HG02678 (cell line): Measurements from ENCODE around the gene TMEM40.
"Not testable (repeated sequence)": the region's sequence is repeated elsewhere in the genome, so short reads cannot be mapped to it uniquely, and the experiment has no call there.

Source experiments
- ATAC-seq: cut with Tn5 transposase; IDR thresholded peaks from one replicate; pipeline ENCODE4 v1.9.1; 2021; ENCODE audit warnings: mild to moderate bottlenecking, moderate library complexity; ENCODE audit not compliant: unreplicated experiment

The TMEM40 gene

DNA sequence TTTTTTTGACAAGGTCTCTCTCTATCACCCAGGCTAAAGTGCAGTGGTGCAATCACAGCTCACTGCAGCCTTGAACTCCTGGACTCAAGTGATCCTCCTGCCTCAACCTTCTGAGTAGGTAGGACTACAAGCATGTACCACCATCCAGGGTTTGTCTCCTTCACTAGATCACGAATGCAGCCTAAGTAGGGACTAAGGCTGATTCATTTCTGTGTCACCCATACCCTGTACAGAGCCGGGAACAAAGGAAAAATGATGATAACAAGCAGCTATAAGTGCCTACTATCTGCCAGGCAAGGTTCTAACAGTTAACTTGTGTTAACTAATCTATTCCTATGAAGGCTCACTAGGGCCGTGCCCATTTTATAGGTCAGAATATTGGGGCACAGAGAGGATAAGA is 7.0 kb downstream of the TMEM40 start:
- ATAC-seq: no peak

DNA sequence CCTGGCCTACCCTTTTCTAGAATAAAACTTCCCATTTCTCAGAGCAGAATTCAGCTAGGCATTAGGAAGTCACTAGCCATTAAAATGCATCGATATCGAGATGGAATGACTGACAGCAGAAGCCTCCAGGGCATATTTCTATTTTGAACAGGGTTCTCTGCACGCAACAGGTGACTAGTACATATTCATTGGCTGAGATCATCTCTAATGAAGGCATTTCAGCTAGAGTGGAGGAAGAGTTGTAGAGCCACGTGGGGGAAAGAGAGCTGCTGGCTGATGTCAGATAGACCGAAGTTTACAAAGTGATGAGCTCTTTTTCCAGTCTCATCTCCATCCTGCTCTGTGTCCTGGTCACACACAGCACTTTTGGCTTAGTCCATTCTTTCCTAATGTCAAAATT is 7.5 kb downstream of the TMEM40 start:
- no peak for ATAC-seq

DNA sequence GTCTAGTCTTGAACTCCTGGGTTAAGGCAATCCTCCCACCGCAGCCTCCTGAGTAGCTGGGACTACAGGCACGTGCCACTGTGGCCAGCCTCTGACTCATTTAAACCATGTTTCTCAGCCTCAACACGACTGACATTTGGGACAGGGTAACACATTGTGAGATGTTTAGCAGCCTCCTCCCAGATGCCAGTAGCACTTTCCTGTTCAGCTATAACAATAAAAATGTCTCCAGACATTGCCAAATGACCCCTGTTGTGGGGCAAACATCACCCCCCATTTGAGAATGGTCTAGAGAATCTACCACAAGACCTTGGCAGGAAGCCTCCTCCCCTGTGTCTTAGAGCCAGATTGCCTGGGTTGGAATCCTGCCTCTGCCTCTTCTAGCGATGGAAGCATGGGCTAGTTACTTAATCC is 8.4 kb downstream of the TMEM40 start:
- ATAC-seq: no peak

DNA sequence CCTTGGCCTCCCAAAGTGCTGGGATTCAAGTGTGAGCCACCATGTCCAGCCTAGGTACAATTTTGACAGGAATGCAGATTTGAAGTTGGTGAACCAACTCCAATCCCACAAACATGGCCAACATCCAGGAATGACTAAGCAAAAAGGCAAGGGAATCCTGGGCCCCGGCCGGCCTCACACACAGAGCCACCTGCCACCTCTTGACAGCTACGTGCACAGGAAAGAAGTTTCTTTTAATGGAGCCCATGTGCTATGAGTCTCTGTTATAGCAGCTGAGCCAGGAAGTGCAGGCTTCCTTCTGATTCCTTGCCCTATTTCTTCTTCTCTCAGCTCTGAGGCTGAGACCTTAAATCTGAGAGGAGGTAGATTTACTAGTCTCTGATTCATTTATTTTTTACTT is 8.8 kb downstream of the TMEM40 start:
- ATAC-seq: no peak

DNA sequence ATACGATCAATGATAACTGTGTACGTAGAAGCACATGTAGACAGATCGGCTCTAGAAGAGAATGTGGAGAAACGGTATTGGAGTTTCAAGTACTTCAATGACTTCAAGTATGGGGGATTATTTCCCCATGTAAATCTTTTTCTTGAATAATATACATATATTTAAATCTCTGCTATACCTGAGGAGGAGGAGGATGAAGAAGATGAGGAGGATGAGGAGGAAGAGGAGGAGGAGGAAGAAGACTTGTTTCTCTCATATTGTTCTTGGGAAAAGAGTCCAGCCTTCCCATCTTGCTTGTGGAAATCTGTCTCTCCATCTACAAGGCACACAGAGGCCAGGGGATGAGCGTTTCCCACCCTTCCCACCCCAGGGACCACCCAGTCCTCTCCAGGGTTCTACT is 10.6 kb downstream of the TMEM40 start:
- ATAC-seq: no peak

DNA sequence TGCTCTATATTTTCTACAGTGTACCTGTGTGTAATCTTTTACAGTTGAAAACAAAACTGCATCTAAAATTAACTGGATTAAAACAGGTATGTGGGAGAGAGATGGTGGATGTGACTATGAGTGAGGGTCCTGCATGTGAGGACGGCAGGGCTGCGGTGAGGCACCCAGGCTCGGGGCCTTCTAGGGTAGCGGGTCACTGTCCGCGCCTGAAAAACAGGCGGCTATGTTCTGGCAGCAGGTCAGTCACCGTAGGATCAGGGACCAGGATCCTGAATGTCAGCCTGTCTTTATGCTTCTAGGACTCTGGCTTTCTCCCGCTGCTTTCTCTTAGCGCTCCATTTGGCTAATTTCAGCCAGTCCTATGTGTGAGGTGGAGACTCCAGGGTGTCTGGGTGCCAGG is 12.6 kb downstream of the TMEM40 start:
- ATAC-seq: no peak

DNA sequence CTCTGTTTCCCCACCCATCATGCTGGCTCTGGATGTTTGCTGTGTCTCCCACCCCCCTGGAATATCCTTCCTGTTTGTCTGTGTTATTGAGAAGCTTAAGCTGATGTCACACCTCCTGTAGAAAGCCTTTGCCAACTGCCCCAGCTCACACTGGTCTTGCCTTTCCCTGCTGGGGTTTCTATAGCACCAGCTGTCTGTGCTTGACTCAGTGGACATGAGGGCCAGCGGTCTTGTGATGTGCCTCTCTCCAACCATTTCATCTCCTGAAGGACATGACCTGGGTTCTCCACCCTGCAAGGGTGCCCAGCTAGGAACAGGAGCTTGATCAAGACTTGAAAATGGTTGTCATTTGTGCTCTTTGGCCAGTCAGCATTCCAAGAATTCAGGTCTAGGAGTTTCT is 14.7 kb downstream of the TMEM40 start:
- ATAC-seq: no peak

DNA sequence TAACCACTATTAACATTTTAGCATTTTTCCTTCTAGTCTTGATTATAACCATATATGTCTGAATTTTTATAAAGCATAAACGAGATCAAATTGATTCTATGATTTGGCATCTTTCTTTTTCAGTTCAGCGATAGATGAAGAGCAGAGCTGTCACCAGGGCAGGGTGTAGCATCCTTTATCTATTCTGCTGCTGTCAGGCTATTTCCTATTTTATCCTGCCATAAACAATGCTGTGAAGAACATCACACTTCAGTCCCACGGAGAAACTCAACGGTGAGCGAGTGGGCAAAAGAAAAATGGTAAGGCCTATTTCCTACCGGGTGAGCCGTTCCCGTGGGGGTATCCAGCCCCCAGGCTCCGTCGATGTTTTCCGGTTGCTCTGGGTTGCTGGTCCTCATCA is 15.5 kb downstream of the TMEM40 start:
- no peak for ATAC-seq

DNA sequence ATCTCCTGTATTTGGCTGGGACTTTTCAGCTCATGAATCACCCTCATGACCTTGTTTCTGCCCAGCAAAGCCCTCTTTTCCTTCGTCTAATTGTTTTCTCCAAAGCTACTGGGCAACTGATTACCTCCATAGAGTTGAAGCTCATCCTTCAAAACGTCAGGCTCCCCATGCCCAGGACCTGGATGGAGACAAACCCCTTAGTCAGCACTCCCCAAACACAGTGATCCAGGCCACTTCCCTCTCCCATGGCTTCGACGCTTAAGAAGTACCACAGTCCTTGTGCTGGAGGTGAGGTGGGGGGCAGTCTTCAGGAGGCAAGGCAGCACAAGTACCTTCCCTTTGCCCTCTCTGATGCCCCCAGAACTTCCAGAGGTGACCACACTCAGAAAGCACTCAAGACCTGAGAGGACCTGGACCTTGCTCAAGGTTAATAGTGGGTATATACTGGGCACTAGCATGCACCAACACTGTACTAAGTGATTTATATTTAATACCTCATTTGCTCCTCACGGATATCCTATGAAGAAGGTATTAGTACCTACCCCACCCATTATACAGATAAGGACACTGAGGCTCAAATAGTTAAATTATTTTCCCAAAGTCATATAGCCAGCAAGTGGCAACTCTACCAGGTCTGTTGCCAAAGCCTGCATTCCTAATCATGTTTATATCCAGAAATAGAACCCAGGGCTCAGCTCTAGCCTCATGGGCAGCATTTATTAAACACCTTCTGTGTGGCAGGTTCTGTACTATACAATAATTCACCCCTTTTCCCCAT is 16.5 kb downstream of the TMEM40 start:
- no peak for ATAC-seq

DNA sequence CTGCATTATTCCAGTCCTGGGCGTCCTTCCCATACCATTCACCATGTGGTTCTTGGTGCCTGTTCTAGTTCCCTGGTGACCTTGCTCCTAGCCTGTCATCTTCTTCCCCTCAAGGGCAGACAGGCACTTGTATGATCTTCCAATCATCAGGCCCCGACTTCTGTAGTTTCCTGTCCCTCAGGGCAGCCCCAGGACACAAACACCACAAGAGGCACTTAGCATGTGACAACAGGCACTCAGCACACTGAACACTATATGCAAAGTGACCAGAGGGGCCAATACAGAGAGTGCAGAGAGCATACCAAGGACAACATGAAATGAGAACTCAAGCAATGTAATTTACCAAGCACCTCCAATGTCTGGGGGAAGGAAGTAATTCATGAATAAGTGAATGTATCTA is 17.9 kb downstream of the TMEM40 start:
- no peak for ATAC-seq

DNA sequence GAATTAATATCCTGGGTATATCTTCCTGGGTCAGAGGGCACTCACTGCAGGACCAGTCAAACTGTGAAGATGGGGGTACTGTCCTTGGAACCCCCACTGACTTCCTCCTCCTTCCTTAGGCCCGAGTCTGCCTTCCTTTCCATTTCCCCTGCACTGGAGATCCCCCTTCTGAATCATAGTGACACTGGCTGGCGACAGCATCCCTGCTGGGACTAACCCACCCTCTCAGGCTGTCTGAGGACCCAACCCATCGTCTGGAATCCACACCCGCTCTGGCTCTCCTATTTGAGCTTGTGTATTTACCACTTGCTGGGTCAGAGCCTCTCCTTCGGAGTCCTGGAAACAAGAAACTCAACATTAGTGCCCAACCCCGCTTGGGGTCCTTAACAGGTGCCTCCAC is 21.2 kb downstream of the TMEM40 start:
- no peak for ATAC-seq

DNA sequence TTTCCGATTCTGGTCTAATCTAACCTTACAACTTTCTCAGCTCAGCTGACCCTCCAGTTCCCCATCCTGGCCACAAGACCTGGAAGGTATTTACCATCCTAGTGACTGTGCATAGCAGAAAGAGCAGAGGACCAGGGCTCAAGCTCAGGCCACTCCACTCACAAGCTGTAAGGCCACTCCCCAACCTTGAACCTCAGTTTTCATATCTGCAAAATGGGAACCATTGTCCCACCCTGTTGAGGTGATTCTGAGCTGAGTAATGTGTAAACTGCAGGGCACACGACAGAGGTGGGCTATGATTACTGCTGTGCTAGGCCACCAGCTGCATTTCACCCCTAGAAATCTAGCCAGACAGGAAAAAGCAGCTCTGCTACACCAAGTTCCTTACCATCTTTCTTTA is 21.7 kb downstream of the TMEM40 start:
- ATAC-seq: no peak

DNA sequence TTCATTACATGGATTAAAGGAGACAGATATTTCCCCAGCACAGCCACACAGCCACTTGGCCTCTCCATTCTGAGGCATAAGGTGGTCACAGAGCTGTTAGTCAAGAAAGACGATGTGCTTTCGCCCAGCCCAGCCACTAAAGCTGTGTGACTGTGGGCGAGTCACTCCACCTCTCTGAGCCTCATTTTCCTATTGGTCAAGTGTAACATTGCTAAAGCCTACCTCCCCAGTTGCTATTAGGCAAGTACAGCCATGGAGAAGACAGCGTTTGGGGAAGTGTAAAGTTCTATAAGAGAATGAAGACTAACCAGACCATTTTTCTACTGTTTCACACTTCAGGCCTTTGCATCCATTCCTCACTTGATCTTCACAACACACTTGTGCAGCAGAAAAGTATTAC is 24.1 kb downstream of the TMEM40 start:
- ATAC-seq: no peak

DNA sequence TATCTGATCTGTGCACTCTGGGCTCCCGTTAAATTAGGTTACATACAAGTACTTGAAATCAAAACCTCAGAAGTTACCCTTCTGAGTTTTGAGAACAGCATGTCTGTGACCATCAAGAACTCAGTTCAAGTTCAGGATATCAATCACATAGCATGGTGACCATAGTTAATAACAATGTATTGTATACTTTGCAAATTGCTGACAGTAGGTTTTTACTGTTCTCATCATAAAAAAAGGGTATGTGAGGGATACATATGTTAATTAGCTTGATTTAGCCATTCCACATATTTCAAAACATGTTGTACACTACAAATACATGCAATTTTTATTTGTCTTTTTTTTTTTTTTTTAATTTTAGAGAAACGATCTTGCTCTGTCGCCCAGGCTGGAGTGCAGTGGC is 25.5 kb downstream of the TMEM40 start:
- ATAC-seq: no peak

DNA sequence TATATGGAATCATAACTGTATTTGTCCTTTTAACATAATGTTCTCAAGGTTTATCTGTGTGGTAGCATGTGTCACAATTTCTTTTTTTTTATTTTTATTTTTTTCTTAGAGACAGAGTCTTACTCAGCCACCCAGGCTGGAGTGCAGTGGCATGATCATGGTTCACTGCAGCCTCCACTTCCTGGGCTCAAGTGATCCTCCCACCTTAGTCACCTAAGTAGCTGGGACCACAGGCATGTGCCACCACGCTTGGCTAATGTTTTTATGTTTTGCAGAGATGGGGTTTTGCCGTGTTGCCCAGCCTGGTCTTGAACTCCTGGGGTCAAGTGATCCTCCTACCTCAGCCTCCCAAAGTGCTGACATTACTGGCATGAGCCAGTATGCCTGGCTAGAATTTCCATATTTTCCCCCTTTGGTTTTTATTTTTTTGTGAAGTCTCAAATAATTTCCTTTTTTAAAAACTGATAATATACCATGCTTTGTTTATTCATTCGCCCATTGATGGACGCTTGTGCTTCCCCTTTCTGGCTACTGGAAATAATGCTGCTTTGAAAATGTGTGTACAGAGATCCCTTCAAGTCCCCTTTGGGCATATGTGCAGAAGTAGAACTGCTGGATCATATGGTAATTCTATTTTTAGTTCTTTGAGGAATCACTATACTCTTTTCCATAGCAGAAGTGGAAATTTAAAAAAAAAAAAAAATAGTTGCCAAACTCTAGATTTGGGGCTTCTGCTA is 28.4 kb downstream of the TMEM40 start:
- ATAC-seq: no peak

DNA sequence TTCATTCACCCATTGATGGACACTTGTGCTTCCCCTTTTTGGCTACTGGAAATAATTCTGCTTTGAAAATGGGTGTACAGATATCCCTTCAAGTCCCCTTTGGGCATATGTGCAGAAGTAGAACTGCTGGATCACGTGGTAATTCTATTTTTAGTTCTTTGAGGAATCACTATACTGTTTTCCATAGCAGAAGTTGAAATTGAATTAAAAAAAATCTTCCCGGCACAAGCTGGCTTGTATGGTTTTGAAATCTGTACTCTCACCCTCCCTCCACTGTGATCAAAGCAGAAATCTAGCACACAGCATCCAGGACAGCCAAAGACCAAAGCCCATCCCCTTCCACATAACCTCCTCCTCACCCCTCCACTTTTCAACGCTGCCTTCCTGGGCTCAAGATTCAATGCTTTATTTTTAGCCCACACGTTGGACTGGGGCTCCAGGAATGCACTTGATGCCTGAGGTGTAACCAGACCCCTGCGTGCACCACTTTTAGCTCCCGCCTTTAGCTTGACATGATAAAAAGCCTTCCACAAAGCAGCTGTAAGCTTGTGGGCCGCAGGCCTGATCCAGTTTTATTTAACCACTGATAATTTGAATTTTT is 29.9 kb downstream of the TMEM40 start:
- no peak for ATAC-seq

DNA sequence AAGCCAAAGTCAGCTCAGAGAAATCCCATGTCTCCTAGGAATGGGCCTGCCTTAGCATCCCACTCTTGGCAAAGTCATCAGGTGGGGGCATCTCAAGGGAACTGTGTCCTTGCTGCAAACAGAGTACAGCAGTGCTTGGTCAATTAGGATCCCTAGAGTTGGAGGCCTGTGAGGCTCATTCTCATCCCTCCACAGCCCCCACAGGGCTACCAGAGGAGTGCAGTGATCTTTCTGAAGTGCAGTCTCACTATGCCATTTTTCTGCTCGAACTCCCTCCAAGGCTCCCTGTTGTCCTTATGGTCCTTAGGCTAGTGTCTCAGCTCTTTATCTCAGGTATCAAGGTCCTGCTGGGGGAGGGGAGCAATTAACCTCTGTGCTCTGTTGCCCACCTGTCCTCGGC is 31.1 kb downstream of the TMEM40 start:
- no peak for ATAC-seq

DNA sequence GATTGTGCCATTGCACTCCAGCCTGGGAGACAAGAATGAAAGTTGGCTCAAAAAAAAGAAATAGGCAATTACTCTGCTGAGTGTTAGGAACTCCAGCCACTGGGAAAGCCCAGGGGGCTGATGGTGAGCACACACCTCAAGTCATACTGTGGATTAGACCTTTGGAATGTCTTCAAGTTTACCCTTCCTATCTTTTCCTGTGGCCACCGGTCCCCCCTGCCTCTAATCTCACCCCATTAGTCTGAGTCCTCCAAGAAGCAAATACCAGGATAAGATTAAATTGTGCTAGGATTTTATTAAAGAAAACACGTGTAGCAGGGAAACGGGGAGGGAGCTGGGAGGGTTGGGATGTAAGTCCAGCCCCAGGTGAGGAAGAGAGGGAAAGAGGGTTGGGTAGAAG is 31.6 kb downstream of the TMEM40 start:
- no peak for ATAC-seq

DNA sequence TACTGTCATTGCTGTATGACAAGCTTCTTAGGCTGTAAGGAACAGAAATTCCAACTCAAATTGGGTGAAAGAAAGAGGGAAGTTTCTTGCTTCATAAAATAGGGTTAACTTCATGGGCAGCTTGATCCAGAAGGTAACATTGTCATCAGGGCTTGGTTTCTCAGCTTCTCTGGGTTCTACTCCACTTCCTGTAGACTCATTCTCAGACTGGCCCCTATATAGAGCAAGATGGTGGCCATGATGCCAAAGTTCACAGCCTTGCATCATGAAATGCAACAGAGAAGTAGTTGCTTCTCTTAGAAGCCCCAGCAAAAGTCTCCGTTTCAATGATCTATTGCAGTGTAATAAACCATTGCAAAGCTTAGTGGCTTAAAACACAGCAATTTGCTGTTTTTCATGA is 33.6 kb downstream of the TMEM40 start:
- no peak for ATAC-seq

DNA sequence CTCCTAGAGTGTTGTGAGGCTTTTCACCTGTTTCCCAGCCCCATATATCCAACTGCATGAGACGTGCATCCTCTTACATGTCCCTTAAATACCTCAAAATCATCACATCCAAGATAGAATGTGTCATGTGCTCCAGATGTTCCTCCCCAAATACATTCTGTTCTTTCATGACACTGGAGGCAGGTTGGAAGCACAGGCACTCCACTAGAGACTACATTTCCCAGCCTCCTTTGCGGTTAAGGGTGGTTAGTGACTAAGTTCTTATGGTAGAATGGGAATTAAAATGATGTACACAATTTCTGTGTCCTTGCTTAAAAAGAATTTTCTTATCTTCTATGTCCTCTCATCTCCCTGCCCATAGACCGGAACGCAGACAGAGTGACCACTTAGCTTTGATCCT is 34.3 kb downstream of the TMEM40 start:
- no peak for ATAC-seq

DNA sequence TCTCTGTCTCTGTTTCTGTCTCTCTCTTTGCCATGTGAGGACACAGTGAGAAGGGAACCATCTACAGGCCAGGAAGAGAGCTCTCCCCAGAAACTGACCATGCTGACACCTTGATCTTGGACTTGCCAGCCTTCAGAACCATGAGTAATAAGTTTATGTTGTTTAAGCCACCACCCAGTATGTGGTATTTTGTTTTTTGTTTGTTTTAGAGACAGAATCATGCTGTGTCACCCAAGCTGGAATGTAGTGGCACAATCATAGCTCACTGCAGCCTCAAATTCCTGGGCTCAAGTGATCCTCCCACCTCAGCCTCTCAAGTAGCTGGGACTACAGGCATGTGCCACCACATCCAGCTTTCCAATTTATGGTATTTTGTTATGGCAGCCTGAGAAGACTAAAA is 35.7 kb downstream of the TMEM40 start:
- not testable (repeated sequence) for ATAC-seq

DNA sequence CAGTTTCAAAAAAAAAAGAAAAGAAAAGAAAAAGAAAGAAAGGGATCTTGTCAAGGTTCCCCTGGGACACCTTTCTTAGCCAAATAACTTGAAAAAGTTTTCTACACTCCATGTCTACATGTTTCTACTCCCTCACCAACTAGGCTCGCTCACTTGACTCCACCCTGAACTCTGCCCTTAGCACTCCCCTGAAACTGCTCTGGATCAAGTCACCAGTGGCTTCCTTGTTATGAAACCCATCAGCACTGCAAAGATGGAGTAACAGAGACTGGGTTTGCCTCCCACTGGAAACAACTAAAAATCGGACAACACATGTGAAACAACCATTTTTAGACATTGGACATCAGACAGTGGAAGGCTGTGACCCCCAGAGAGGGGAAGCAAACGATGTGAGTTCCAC is 36.8 kb downstream of the TMEM40 start:
- no peak for ATAC-seq
